ENCODE data around the gene DNAH3. TPM values are rescaled to one million over a fixed set of nuclear protein-coding genes. Genes with fewer than 3 reads are reported as not detected.

The DNAH3 gene
- total RNA-seq, 6 experiments from 2014 or later: not detected

DNA sequence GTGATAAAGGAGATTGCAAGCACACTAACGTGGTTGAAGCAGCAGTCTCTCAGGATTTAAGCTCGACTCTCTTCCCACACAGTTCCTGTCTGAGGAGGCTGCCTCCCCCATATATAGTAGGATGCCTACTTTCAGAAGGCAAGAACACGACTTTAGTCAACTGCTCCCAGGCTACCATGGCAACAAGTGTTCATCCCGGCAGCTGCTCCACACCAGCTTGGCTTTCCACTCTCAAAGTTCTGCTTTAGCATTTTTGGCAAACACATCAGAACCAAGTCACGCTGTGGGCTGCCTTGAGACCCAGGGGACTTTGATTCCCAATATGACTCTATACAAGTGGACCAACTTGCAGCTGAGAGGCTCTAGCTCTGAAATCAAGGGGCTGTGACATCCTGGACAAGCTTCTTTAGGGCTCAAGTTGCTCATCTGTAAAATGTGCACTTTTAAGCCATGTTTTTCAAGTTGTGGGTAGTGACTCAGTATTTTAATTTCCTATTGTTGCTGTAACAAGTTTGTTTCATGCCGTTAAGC lies 44.2 kb upstream of the DNAH3 start:
- DNase-seq (no peak), ATAC-seq (no peak)
- no peak for TF ChIP-seq POLR2A (IDR thresholded peaks at IDR 0.05)
- TF ChIP-seq, protein P1, sequence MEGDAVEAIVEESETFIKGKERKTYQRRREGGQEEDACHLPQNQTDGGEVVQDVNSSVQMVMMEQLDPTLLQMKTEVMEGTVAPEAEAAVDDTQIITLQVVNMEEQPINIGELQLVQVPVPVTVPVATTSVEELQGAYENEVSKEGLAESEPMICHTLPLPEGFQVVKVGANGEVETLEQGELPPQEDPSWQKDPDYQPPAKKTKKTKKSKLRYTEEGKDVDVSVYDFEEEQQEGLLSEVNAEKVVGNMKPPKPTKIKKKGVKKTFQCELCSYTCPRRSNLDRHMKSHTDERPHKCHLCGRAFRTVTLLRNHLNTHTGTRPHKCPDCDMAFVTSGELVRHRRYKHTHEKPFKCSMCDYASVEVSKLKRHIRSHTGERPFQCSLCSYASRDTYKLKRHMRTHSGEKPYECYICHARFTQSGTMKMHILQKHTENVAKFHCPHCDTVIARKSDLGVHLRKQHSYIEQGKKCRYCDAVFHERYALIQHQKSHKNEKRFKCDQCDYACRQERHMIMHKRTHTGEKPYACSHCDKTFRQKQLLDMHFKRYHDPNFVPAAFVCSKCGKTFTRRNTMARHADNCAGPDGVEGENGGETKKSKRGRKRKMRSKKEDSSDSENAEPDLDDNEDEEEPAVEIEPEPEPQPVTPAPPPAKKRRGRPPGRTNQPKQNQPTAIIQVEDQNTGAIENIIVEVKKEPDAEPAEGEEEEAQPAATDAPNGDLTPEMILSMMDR (IDR thresholded peaks at IDR 0.05): no peak
- Histone ChIP-seq H3K36me3 (no peaks in the 10 kb centered on the region), H3K4me1 (no peaks in the 10 kb centered on the region), H3K9me3 (no peaks in the 10 kb centered on the region), H3K4me3 (no peak overlapping the region), H3K27ac (no peak overlapping the region), H3K27me3 (no peaks in the 10 kb centered on the region)
- intact Hi-C loops (cut with DNase I): no loop called here
- WGBS (ENCODE audit: insufficient coverage, low coverage, low lambda C conversion rate, missing lambda C conversion rate): 40% methylated on average over 5 of the region's 6 CpGs

DNA sequence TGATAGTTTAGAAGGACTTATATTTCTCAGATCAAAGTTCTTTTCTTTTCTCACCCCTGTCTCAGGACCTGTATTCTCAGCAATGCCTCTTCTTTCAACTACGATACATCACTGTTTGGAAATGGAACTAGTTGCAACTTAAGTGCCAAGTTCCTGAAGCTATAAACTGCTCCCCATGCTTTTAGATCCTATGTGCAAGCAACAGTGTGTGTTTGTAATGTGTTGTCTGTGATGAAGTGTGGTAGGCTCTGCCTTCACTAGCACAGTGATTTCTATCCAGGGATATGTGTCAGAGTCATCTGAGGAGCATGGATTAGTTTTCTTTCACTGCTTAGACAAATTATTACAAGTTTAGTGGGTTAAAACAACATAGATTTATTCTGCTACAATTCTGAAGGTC lies 42.3 kb upstream of the DNAH3 start:
- Histone ChIP-seq H3K27me3 (no peaks in the 10 kb centered on the region), H3K4me3 (no peak overlapping the region), H3K9me3 (no peaks in the 10 kb centered on the region), H3K27ac (no peak overlapping the region), H3K4me1 (no peaks in the 10 kb centered on the region), H3K36me3 (no peaks in the 10 kb centered on the region)
- intact Hi-C loops (cut with DNase I): no loop called here
- WGBS (ENCODE audit: insufficient coverage, low coverage, low lambda C conversion rate, missing lambda C conversion rate): 80% methylated on average over 1 of the region's 1 CpG
- DNase-seq (no peak), ATAC-seq (no peak)
- no peak for TF ChIP-seq POLR2A (IDR thresholded peaks at IDR 0.05)
- TF ChIP-seq, protein P1 (IDR thresholded peaks at IDR 0.05): no peak

DNA sequence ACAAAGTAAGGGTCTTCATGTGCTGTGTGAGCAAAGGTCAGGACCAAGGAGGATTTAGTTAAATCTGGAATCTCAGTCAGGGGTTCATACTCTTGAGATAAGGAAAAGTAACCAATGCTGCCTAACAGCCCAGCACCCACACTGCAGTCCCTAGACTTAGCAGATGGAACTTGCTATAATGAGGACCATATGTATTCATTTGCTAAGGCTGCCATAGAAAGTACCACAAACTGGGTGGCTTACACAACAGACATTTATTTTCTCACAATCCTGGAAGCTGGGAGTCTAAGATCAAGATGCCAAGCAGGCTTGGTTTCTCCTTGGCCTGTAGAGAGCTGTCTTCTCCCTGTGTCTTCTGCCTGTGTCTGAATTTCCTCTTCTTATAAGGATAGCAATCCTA lies 40.0 kb upstream of the DNAH3 start:
- intact Hi-C loops (cut with DNase I): no loop called here
- Histone ChIP-seq H3K9me3 (no peaks in the 10 kb centered on the region), H3K4me1 (no peaks in the 10 kb centered on the region), H3K27ac (no peak overlapping the region), H3K36me3 (no peaks in the 10 kb centered on the region), H3K27me3 (no peaks in the 10 kb centered on the region), H3K4me3 (no peak overlapping the region)
- no peak for ATAC-seq
- TF ChIP-seq, protein P1 (IDR thresholded peaks at IDR 0.05): no peak
- TF ChIP-seq POLR2A (IDR thresholded peaks at IDR 0.05): no peak
- no peak for DNase-seq

DNA sequence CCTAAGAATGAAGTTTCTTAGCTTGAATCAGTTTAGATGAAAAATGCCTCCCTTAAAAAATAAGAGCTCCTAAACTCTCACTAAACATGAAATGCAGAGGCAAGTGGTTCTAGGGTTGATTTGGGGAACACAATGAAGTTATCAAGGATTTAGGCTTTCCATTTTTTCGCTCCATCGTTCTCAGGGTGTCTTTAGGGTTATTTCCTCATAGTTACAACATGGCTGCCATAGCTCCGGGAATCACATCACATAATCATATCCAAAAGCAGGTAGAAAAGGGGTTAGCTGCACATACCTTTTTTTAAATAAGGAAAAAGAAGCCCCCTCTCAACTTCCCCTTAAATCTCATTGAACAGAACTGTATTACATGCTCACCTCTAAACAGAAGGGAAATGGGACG lies 39.4 kb upstream of the DNAH3 start:
- no peaks in the 10 kb centered on the region for H3K4me1 ChIP-seq
- intact Hi-C loops (cut with DNase I): no loop called here
- no peaks in the 10 kb centered on the region for H3K9me3 ChIP-seq
- no peak overlapping the region for H3K4me3 ChIP-seq
- 89% methylated on average over 4 of the region's 4 CpGs for WGBS (ENCODE audit: insufficient coverage, low coverage, low lambda C conversion rate, missing lambda C conversion rate)
- TF ChIP-seq, protein P1 (IDR thresholded peaks at IDR 0.05): no peak
- TF ChIP-seq POLR2A (IDR thresholded peaks at IDR 0.05): no peak
- no peak for DNase-seq
- H3K36me3 ChIP-seq: no peaks in the 10 kb centered on the region
- no peaks in the 10 kb centered on the region for H3K27me3 ChIP-seq
- no peak for ATAC-seq
- no peak overlapping the region for H3K27ac ChIP-seq

DNA sequence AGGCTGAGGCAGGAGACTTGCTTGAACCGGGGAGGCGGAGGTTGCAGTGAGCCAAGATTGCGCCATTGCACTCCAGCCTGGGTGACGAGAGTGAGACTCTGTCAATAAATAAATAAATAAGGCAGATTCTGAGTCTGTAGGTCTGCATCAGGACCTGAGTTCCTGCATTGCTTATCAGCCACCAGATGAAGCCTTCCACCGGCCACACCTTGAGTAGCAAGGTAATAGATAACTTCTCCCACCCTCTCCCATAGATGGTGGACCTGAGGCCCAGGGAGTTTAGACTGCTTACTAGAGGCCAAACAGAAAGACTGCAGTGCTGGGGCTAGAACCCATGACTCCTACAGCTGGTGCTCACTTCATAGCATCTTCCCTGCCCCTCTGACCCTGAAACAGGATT lies 38.7 kb upstream of the DNAH3 start:
- Histone ChIP-seq H3K27ac (no peak overlapping the region), H3K4me3 (no peak overlapping the region), H3K4me1 (no peaks in the 10 kb centered on the region), H3K36me3 (no peaks in the 10 kb centered on the region), H3K27me3 (no peaks in the 10 kb centered on the region), H3K9me3 (no peaks in the 10 kb centered on the region)
- TF ChIP-seq, protein P1 (IDR thresholded peaks at IDR 0.05): no peak
- TF ChIP-seq POLR2A (IDR thresholded peaks at IDR 0.05): no peak
- ATAC-seq: no peak
- 28% methylated on average over 3 of the region's 5 CpGs for WGBS (ENCODE audit: insufficient coverage, low coverage, low lambda C conversion rate, missing lambda C conversion rate)
- intact Hi-C loops (cut with DNase I): loop anchor here in 1 of 2 donors (5.0 kb wide), 1 partner anchor 88 kb away; the partner anchor contains the start of gene CRYM
- no peak for DNase-seq
